NCI-H1436 (cell line): ENCODE results near the gene GRID1.

Source experiments
- DNase-seq: peaks from one replicate; lab custom pipeline; 2025; lab: John Stamatoyannopoulos, UW

Gene GRID1

GRCh38 chr10:86209726-86210125 is 156.9 kb downstream of the GRID1 start:
- DNase-seq, result no peak

GRCh38 chr10:86207226-86207625 is 159.4 kb downstream of the GRID1 start:
- no peak for DNase-seq

GRCh38 chr10:86206240-86206579 is 160.4 kb downstream of the GRID1 start:
- DNase-seq, result no peak

GRCh38 chr10:86205306-86206239 is 161.0 kb downstream of the GRID1 start:
- DNase-seq, result no peak

- DNase-seq, result no peak
These were observed 161.9 kb downstream of the GRID1 start for GRCh38 chr10:86204421-86205305.

GRCh38 chr10:86203162-86203905 is 163.3 kb downstream of the GRID1 start:
- no peak for DNase-seq

GRCh38 chr10:86202226-86202735 is 164.3 kb downstream of the GRID1 start:
- DNase-seq, result no peak

GRCh38 chr10:86200867-86201266 is 165.7 kb downstream of the GRID1 start:
- no peak for DNase-seq

- DNase-seq, result no peak
These were observed 166.3 kb downstream of the GRID1 start for GRCh38 chr10:86200269-86200668.

GRCh38 chr10:86199041-86199440 is 167.6 kb downstream of the GRID1 start:
- DNase-seq, result no peak

GRCh38 chr10:86198271-86198670 is 168.3 kb downstream of the GRID1 start:
- no peak for DNase-seq

- DNase-seq, result no peak
These were observed 169.3 kb downstream of the GRID1 start for GRCh38 chr10:86197166-86197790.

GRCh38 chr10:86195521-86196157 is 171.0 kb downstream of the GRID1 start:
- DNase-seq, result no peak

- DNase-seq, result no peak
These were observed 171.9 kb downstream of the GRID1 start for GRCh38 chr10:86194684-86195083.

- no peak for DNase-seq
These were observed 172.8 kb downstream of the GRID1 start for GRCh38 chr10:86193841-86194240.

GRCh38 chr10:86192691-86193090 is 173.9 kb downstream of the GRID1 start:
- no peak for DNase-seq

- DNase-seq, result no peak
These were observed 174.4 kb downstream of the GRID1 start for GRCh38 chr10:86192147-86192546.

GRCh38 chr10:86191686-86192085 is 174.9 kb downstream of the GRID1 start:
- no peak for DNase-seq

GRCh38 chr10:86191166-86191565 is 175.4 kb downstream of the GRID1 start:
- no peak for DNase-seq

- DNase-seq, result no peak
These were observed 176.3 kb downstream of the GRID1 start for GRCh38 chr10:86190291-86190690.

- no peak for DNase-seq
These were observed 176.7 kb downstream of the GRID1 start for GRCh38 chr10:86189891-86190290.
